Kidney (tissue), 14 donors: ENCODE results near the gene ATP6AP2. TPM values are rescaled to one million over a fixed set of nuclear protein-coding genes. Genes with fewer than 3 reads are reported as not detected.

ENCODE experiments used
- DNase-seq, 5 donors: peaks; one replicate each; pipeline ENCODE4 v3.0.0-alpha.2; 2013 to 2020
- FAIRE-seq: peaks from 2 replicates; lab custom pipeline; 2012; peaks lifted over from hg19 to GRCh38; lab: Jason Lieb, UNC
- H3K27ac ChIP-seq, 2 donors: one replicate each; pipeline ENCODE4 v1.7.0; 2013; ENCODE audit warnings: low read depth in 2 of 2, low read length in 2 of 2, inconsistent platforms in 1 of 2
- H3K27me3 ChIP-seq: one replicate; pipeline ENCODE4 v1.7.1; 2013; ENCODE audit warnings: low read length, inconsistent platforms; ENCODE audit not compliant: control insufficient read depth, insufficient read depth
- H3K36me3 ChIP-seq, 3 donors: one replicate each; pipeline versions ENCODE4 v1.7.0 to v1.7.1; 2013; ENCODE audit warnings: low read length in 3 of 3, control low read depth in 1 of 3, inconsistent platforms in 1 of 3; ENCODE audit not compliant: insufficient read depth in 3 of 3, control insufficient read depth in 2 of 3
- H3K4me1 ChIP-seq, 3 donors: one replicate each; pipeline versions ENCODE4 v1.7.0 to v1.7.1; 2013; ENCODE audit warnings: low read length in 3 of 3, inconsistent platforms in 1 of 3, low read depth in 1 of 3; ENCODE audit not compliant: control insufficient read depth in 2 of 3, insufficient read depth in 2 of 3
- H3K4me3 ChIP-seq, 3 donors: one replicate each; pipeline versions ENCODE4 v1.7.0 to v1.8.1; 2013; ENCODE audit warnings: low read length in 3 of 3, control low read depth in 1 of 3, inconsistent platforms in 1 of 3
- H3K9ac ChIP-seq, 3 donors: one replicate each; pipeline versions ENCODE4 v1.7.0 to v1.7.1; 2013; ENCODE audit warnings: low read length in 3 of 3, control low read depth in 1 of 3, inconsistent platforms in 1 of 3
- H3K9me3 ChIP-seq, 3 donors: one replicate each; pipeline versions ENCODE4 v1.7.0 to v1.7.1; 2013; ENCODE audit warnings: low read length in 3 of 3, control low read depth in 1 of 3, inconsistent platforms in 1 of 3; ENCODE audit not compliant: control insufficient read depth in 2 of 3, insufficient read depth in 1 of 3
- CTCF ChIP-seq: IDR thresholded peaks from 3 replicates; pipeline ENCODE4 v1.5.1; 2012; ENCODE audit warnings: mild to moderate bottlenecking, moderate library complexity, borderline replicate concordance; ENCODE audit not compliant: insufficient read depth; ENCODE audit errors: extremely low read depth
- intact Hi-C: fragments of 100-400 bp; cut with DNase I; formaldehyde crosslinking; loops from one replicate; pipeline ENCODE4 v1.11.1; 2022
- polyA plus RNA-seq: library from polyadenylated mRNA; stranded (reverse); fragments of 350-450 nt; fragmentation: Illumina TruSeq; extraction: RNeasy Lipid Tissue Mini Kit (QIAGEN cat#74804); gene quantifications from one replicate; pipeline ENCODE4 v1.2.3, GENCODE V29; 2014; ENCODE audit warnings: low read depth, low replicate concordance; ENCODE audit not compliant: insufficient read depth
- total RNA-seq: library from RNA; stranded (reverse); fragmentation: NEBNext Ultra II Directional; extraction: Animal tissue kit (Norgen Biotek cat#: 25700); gene quantifications from one replicate; pipeline ENCODE4 v1.2.1, GENCODE V29; 2021
- donor health status: control.
- donor health status: control.
- donor health status: control.
- donor health status: control.
- donor health status: control.
- donor health status: DM: yes; HTN: yes; CAD: no.
- donor health status: Normal renal cell carcinoma (clear cell type).

ATP6AP2 gene
- total and polyA plus RNA-seq, 2 donors from 2014 or later = 143 to 164 TPM

DNA sequence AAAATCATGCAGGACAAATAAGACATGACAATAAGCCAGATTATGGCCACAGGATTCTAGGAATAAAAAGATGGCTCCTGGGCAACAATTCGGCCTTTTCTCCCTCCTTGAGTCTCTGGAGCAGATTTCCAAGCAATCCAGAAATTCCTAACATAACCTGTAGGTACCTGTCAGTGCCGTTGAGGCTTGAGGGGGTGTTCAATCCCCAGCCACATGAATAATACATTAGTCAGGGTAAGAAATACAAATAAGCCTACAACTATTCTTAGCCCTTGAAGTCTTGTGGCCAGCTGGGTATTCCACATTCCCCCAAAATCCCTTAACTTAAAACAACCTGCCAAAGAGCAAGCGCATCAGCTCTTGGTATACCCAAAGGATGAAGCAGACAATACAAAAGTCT is 56.9 kb downstream of the ATP6AP2 start:
- Histone ChIP-seq H3K36me3 (peaks cover 4 to 12% (median 11%) of the 10 kb centered on the region in 3 donors), H3K27me3 (peaks cover 10% of the 10 kb centered on the region)
- DNase-seq = no peak

GRCh38 chrX:40644176-40644575 is 63.4 kb downstream of the ATP6AP2 start:
- intact Hi-C loops = no loop called here

More for the DNA sequence above, 56.9 kb downstream of the ATP6AP2 start:
- H3K9me3 ChIP-seq = no peaks in the 10 kb centered on the region
- H3K27ac ChIP-seq = no peak overlapping the region
- intact Hi-C loops = no loop called here
- no peak for TF ChIP-seq CTCF
- no peaks in the 10 kb centered on the region for H3K4me1 ChIP-seq
- no peak overlapping the region for H3K4me3 ChIP-seq
- FAIRE-seq = no peak
- no peak overlapping the region for H3K9ac ChIP-seq

GRCh38 chrX:40644821-40645358 is 64.1 kb downstream of the ATP6AP2 start:
- H3K4me3 ChIP-seq = peak overlapping the region; percentile 20 to 65 (median 51)
- DNase-seq (peak in 3 of 5 donors; percentile 6 to 80 (median 54)), FAIRE-seq (no peak)
- no peaks in the 10 kb centered on the region for H3K36me3 ChIP-seq
- no peaks in the 10 kb centered on the region for H3K9me3 ChIP-seq
- H3K9ac ChIP-seq = peak overlapping the region in 2 of 3 donors; percentile 41 to 67
- intact Hi-C loops = no loop called here
- H3K27ac ChIP-seq = peak overlapping the region; percentile 89 to 93
- H3K4me1 ChIP-seq = peaks cover 0 to 9% (median 0%) of the 10 kb centered on the region in 3 donors
- H3K27me3 ChIP-seq = peaks cover 14% of the 10 kb centered on the region
- TF ChIP-seq CTCF = no peak

More at GRCh38 chrX:40644176-40644575, 63.4 kb downstream of the ATP6AP2 start:
- Histone ChIP-seq H3K4me1 (peaks cover 0 to 9% (median 0%) of the 10 kb centered on the region in 3 donors), H3K9me3 (no peaks in the 10 kb centered on the region), H3K36me3 (peaks cover 0 to 3% (median 0%) of the 10 kb centered on the region in 3 donors), H3K27ac (peak overlapping the region; percentile 89 to 93), H3K9ac (peak overlapping the region in 2 of 3 donors; percentile 41 to 67), H3K4me3 (peak overlapping the region in 2 of 3 donors; percentile 51 to 65), H3K27me3 (peaks cover 14% of the 10 kb centered on the region)
- no peak for DNase-seq
- TF ChIP-seq CTCF = no peak
- no peak for FAIRE-seq
